HEK293 (cell line): ENCODE measurements around the gene TBC1D14.

Experiments
- MYNN ChIP-seq: fragments of 450-650 bp; formaldehyde crosslinking; IDR thresholded peaks from 2 replicates; pipeline ENCODE4 v1.5.1; 2016; ENCODE audit warnings: missing biosample characterization, missing genetic modification characterization, borderline replicate concordance
- ZBTB26 ChIP-seq: fragments of 450-650 bp; formaldehyde crosslinking; optimal IDR thresholded peaks from 2 replicates; pipeline ENCODE3; 2016; ENCODE audit warnings: missing biosample characterization, mild to moderate bottlenecking, missing genetic modification characterization
- ZNF350 ChIP-seq: fragments of 450-650 bp; formaldehyde crosslinking; IDR thresholded peaks from 2 replicates; pipeline ENCODE4 v1.5.0; 2017; ENCODE audit warnings: missing biosample characterization, mild to moderate bottlenecking, missing genetic modification characterization
- TF ChIP-seq, protein P1 (sequence below): fragments of 450-650 bp; formaldehyde crosslinking; IDR thresholded peaks from 2 replicates; pipeline ENCODE4 v1.5.1; 2016; ENCODE audit warnings: missing biosample characterization, missing genetic modification characterization

- TF ChIP-seq, protein P1, sequence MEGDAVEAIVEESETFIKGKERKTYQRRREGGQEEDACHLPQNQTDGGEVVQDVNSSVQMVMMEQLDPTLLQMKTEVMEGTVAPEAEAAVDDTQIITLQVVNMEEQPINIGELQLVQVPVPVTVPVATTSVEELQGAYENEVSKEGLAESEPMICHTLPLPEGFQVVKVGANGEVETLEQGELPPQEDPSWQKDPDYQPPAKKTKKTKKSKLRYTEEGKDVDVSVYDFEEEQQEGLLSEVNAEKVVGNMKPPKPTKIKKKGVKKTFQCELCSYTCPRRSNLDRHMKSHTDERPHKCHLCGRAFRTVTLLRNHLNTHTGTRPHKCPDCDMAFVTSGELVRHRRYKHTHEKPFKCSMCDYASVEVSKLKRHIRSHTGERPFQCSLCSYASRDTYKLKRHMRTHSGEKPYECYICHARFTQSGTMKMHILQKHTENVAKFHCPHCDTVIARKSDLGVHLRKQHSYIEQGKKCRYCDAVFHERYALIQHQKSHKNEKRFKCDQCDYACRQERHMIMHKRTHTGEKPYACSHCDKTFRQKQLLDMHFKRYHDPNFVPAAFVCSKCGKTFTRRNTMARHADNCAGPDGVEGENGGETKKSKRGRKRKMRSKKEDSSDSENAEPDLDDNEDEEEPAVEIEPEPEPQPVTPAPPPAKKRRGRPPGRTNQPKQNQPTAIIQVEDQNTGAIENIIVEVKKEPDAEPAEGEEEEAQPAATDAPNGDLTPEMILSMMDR (tag by site-specific recombination) = no peak
- no peak for TF ChIP-seq ZBTB26
- TF ChIP-seq ZNF350 = no peak
- TF ChIP-seq MYNN (tag by site-specific recombination) = no peak
These were observed 81.0 kb downstream of the TBC1D14 start for GRCh38 chr4:6990661-6991060.
